Stimulated activated CD4-positive, alpha-beta T cell treated with anti-CD3 and anti-CD28 coated beads, Interleukin-4, amount 100 ng/mL, for 48 hours (primary cell): ENCODE data around the gene BLNK.

Experiments used
- DNase-seq, 2 donors: peaks; one replicate each; pipeline ENCODE4 v3.0.0-alpha.2; 2020; ENCODE audit warnings: low read depth in 2 of 2

Gene BLNK

DNA sequence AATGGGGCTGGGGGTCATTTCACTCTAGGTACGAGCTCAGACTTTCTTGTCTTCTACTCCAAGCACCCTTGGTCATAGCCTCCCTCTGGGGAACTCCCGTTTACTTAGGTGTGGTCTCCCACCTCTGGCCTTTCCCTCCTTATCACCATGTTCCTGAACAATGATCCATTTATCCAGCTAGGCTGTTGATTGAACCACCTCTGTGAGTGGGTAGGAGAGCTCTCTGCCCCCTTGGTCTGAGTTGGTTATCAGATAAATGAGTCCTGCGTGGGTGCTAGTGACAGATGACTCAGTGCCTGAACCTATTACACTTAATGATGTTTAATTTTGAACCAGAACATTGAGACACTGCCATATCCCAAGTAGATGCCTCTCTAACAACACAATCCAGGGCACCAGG, 9.4 kb downstream of the BLNK start:
- no peak for DNase-seq

DNA sequence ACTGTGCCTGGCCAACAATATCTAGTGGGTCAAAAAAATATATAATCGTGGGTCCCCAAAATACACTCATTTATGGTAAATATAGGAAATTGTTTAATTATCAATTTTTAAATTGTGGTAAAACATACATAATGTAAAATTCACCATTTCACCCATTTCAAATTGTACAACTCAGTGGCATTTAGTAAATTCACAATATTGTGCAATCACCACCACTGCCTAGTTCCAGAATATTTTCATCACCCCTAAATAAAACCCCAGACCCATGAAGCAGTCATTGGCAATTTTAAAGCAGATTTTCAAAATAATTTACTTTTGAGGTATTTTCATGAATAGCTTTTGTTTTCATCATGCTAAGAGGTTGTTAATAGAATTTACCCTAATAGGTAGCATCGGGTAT, 10.2 kb downstream of the BLNK start:
- no peak for DNase-seq

- no peak for DNase-seq
These were observed 11.4 kb downstream of the BLNK start for GRCh38 chr10:96260014-96260413.

GRCh38 chr10:96259150-96259549, 12.2 kb downstream of the BLNK start:
- no peak for DNase-seq

DNA sequence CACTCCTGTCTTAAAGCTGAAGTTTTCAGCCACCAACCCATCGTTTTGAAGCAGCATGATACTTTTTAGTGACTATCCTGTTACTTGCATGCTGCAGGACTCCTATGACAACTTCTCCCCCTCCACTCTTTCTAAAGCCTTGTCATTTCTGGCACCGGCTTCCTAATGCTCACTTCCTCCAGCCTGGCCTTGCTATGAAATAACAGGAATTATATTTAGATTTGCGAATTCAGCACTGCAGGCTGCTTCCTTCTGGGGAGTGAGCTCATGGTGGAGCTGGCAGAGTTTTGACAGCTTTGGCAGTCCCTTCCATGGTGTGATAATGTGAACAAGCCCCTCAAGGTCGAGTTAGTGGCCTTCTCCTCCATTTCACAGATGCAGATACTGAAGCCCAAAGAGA, 13.4 kb downstream of the BLNK start:
- DNase-seq, result no peak

GRCh38 chr10:96255549-96256333, 15.6 kb downstream of the BLNK start:
- no peak for DNase-seq

DNA sequence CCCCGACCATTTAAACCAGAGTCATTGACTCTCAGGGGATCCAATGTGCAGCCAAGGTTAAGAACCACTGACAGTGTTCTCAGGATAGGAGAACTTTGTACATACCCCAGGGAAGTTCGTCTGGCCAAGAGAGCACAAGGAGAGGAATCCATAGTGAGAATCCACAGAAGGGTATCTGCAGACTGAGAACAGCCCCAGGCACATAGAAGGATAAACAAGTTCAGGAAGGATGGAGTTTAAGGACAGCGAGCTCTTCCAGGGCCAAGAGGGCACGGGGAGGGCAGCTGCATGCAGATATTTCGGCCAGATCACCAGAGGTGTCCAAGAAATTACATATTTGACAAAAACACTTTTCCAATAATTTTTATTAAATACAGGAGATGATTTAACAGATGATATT, 16.4 kb downstream of the BLNK start:
- DNase-seq, result no peak

DNA sequence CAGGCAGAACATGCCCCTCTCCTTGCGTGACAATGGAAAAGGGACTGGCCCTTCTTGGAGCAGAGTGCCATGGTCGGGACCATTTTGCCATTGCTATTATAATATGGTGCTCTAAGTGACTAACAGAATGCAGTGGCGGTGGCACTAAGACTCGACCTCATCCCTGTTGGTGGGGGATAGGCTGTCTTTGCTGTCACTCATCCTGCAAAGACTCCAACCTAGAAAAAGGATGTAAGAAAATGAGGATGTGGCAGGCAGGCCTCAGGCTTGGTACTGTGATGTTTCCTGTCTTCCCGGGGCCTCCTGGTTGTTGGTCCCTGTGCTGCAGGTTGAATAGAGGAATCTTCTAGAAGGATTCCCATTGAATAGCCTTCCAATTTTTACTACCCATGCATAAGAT, 18.6 kb downstream of the BLNK start:
- no peak for DNase-seq

DNA sequence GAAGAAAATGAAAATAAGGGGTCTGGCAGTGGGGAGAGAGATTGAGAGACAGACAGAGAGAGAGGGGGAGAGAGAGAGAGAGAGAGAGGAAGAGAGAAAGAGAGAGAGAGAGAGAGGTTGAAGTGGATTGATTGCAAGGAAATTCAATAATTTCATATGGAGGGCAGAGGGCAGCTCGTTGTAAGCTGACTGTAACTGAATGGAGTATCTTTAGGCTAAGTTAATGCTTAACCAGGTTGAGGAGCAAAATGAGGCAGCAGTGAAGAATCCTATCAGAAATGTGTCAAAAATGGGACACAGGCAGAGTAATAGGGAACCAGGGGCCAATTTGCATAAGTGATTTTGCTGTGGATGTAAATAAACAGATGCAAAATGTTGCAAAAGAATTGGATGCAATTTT, 21.0 kb downstream of the BLNK start:
- no peak for DNase-seq

DNA sequence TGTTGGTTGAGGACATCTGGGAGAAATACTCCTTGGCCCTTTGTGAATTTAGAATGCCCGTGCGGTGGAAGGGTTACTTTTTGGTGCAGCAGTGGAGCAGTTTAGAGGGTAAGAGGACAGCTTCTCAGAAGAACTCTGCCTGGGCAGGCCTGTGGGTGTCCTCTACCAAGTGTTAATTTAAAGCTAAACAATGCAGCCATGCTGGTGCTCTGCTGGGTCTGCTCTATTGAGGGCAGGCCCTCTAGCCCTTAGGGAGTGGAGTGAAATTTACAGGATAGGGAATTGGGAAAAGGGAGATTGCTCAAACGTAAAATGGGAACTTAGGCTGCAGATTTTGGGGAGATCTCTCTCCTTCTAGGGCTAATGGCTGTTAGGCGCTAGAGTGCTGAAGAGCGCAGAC, 22.1 kb downstream of the BLNK start:
- DNase-seq, result no peak

- DNase-seq, result no peak
These were observed 27.0 kb downstream of the BLNK start for GRCh38 chr10:96244354-96244753.

GRCh38 chr10:96243296-96243695, 28.1 kb downstream of the BLNK start:
- DNase-seq, result no peak

DNA sequence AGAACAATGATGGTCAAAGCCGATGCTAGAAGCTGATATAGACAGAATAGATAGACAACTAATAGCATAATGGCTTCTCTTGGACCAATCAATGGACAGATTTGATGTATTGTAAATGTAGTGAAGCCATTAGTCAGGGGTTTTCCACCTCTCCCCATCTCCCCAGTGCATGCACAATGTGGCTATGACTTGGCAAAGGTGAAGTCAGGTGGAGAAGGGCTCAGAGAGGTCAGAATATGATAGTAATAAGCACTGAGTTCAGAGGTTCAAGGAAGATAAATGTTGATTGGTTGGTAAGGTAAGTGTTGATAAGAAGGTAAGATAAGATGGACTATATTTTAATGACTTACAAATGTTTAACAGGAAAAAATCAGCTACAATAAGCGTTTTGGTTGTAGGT, 28.5 kb downstream of the BLNK start:
- DNase-seq, result no peak

- DNase-seq, result no peak
These were observed 32.4 kb downstream of the BLNK start for GRCh38 chr10:96238646-96239623.

- no peak for DNase-seq
These were observed 34.5 kb downstream of the BLNK start for GRCh38 chr10:96236876-96237275.

DNA sequence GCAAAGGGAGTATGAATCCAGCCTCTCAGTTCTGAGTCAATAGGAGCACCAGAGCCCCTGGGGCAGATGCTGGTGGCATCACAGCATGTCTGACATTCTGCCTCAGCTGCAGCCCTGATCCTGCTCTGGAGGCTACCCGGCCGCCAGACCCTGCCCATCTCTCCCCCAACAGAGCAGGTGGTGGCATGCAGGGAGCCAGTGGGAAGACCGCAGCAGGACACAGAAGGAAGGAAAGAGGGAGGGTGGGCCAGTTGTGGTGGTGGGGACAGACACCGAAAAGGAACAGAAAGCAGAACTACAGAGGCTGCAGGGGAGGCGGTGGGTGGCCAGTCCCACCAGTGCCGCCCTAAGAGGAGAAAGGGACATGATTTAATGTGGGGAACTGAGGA, 35.3 kb downstream of the BLNK start:
- no peak for DNase-seq

DNA sequence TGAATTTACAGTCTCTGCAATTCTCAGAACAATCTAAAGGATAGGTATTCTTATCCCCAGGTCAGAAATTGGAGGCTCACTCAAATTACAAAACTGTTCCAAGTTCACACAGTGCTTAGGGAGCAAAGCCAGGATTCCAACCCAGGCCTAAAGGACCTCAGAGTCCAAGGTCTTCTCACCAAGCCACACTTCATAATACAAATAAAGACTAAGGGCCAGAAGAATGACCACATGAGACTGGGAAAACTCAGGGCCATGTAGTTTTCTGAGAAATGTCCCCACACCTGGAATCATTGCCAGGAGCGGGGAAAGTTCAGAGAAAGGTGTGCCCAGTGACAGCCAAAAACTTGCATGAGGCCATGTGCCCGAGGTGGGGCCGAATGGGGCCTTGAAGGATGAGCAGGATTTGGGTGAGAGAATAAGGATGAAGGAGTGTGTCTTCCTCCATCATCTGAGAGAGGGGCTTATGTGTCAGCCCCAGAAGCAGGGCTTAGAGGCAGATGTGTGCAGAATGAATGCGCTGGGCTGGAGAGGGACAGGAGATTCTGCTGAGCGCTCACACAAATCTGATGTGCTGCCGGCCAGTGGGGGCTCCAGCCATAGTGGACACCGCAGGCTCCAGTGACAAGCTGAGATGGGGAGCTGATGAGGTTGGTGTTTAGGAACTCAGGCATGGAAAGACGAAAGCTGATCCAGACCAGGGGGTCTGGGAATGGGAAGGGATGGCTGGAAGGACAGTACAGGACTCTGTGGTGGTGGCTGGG, 35.9 kb downstream of the BLNK start:
- DNase-seq, result no peak

GRCh38 chr10:96233959-96234358, 37.4 kb downstream of the BLNK start:
- DNase-seq, result no peak

- DNase-seq, result no peak
These were observed 40.8 kb downstream of the BLNK start for GRCh38 chr10:96230527-96230926.

DNA sequence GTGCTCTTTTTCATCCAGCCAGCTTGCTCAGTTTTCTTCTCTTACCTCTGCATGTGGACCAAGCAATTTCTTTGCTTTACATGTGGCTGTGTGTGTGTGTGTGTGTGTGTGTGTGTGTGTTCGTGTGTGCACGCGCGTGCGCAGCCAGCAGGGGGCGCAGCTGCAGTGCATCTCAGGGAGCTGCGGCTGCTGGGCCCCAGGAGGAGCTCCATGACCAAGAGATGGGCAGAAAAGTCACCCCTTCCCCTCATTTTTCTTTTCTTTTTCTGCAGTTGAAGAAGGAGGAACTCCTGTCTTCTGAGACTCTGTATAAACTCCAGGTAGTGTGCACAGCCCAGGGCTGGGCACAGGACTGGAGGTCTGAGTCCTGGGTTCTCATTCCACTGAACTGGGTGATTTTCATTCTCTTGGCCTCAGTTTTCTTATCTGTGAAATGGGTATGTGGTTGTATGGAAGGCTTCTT, 41.8 kb downstream of the BLNK start:
- peak; percentile 60 to 72 for DNase-seq

DNA sequence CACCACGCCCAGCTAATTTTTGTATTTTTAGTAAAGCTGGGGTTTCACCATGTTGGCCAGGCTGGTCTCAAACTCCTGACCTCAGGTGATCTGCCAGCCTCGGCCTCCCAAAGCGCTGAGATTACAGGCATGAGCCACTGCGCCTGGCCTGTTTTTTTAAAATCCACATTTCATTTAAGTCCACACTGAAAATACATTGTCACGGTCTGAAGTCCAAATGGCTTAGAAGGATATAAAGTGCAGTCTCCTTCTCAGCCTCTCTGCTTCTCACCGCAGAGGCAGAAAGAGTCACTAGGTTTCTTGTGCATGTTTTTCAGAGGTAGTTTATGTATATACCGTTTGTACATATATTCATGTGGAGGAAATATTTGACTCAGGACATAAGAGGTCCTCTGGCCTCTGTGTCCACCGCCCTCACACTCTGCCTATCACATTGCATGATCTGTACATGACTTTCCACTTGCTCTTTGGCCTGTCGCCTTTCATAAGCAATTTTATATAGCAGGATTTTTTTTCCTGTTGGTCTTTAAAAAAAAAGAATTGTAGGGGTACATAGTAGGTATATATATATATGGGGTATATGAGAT, 42.9 kb downstream of the BLNK start:
- DNase-seq, result no peak

GRCh38 chr10:96227206-96227605, 44.2 kb downstream of the BLNK start:
- no peak for DNase-seq
